Right lobe of liver (tissue), 6 donors: Measurements from ENCODE around the gene TEX10. TPM values are rescaled to one million over a fixed set of nuclear protein-coding genes. Genes with fewer than 3 reads are reported as not detected.

ENCODE experiments used
- ATAC-seq, 4 donors: fragments of 200-7000 bp; cut with Tn5 transposase; one replicate each; pipeline ENCODE4 v1.9.1; 2020; ENCODE audit warnings: mild to moderate bottlenecking in 4 of 4, moderate library complexity in 4 of 4
- DNase-seq, 3 donors: peaks; one replicate each; pipeline ENCODE4 v3.0.0-alpha.2; 2020
- H3K27ac ChIP-seq, 3 donors: fragments of 200-600 bp; one replicate each; pipeline ENCODE4 v1.8.0; 2022
- H3K27me3 ChIP-seq, 2 donors: fragments of 200-600 bp; one replicate each; pipeline ENCODE4 v1.8.0; 2022
- H3K36me3 ChIP-seq, 4 donors: fragments of 200-600 bp; sonication (generic) in 1 of 4; one replicate each; pipeline versions ENCODE4 v1.5.1 to v1.8.0; 2017 to 2022; ENCODE audit warnings: control low read depth in 1 of 4
- H3K4me1 ChIP-seq, 4 donors: fragments of 200-600 bp; sonication (generic) in 1 of 4; one replicate each; pipeline versions ENCODE4 v1.5.1 to v1.8.0; 2017 to 2022; ENCODE audit warnings: control low read depth in 1 of 4
- H3K4me3 ChIP-seq, 3 donors: fragments of 200-600 bp; one replicate each; pipeline ENCODE4 v1.8.0; 2022
- H3K9me3 ChIP-seq, 4 donors: fragments of 200-600 bp; sonication (generic) in 1 of 4; one replicate each; pipeline versions ENCODE4 v1.5.1 to v1.8.0; 2017 to 2022; ENCODE audit warnings: control low read depth in 1 of 4
- POLR2A ChIP-seq: fragments of 450-650 bp; IDR thresholded peaks from one replicate; pipeline ENCODE4 v1.6.1; 2017; ENCODE audit warnings: antibody characterized with exemption, mild to moderate bottlenecking
- WGBS: methylation state at CpG from one replicate; pipeline ENCODE4 v1.1.6; 2018; ENCODE audit warnings: low coverage, low lambda C conversion rate; ENCODE audit not compliant: insufficient coverage; ENCODE audit errors: missing lambda C conversion rate; 5-methylcytosine and 5-hydroxymethylcytosine counted together
- intact Hi-C, 2 donors: fragments of 100-400 bp; cut with DNase I; formaldehyde crosslinking; loops; one replicate each; pipeline versions ENCODE4 v1.11.2 to v1.14.1; 2022
- total RNA-seq, 6 experiments: library from RNA; depleted of rRNA in 2 of 6; stranded (reverse); fragments of >200 nt in 2 of 6; fragmentation: NEBNext Ultra II Directional in 3 of 6; extraction: Animal tissue kit (Norgen Biotek cat#: 25700) in 3 of 6; gene quantifications; one replicate each; pipeline versions ENCODE4 v1.1.0 to v1.2.4, GENCODE V29; 2016 to 2023
- TF ChIP-seq, protein P1 (sequence below), 4 donors: fragments of 200-600 bp in 3 of 4; fragments of 450-650 bp in 1 of 4; IDR thresholded peaks; one replicate each; pipeline versions ENCODE4 v1.5.1 to v1.8.0; 2016 to 2022; ENCODE audit warnings: antibody characterized with exemption in 4 of 4, mild to moderate bottlenecking in 2 of 4
- donor health status: DM: no; HTN: yes; CAD: no.
- donor health status: DM: no; HTN: no; CAD: no.
- donor health status: DM: no; HTN: no; CAD: no.
- donor health status: DM: no; HTN: yes; CAD: no.
- donor health status: DM: no; HTN: yes; CAD: no.

Gene TEX10
- total RNA-seq, 6 experiments from 2014 or later, result 2.5 to 6.4 (median 5.0) TPM

DNA sequence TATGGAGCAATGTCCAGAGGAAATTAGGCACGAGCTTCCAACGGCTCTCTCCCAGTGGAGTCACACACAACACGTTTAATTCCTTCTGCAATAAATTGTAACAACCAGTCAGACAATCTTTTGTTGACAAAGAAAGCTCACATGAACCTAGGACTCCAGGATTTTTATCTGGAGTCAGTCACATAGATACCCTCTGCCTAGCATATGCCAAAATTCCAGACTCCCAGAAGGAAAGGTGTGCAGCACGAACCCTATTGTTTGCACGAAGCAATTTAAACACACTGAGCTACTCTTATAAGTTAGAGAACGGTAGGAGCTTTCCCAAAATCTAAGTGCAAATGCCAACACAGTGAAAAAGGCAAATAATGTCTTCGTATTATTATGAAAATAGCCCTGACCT is 67.1 kb downstream of the TEX10 start:
- H3K4me1 ChIP-seq, result no peaks in the 10 kb centered on the region
- DNase-seq, result no peak
- ATAC-seq, result no peak
- H3K36me3 ChIP-seq, result peaks cover 0 to 12% (median 2%) of the 10 kb centered on the region in 4 donors
- TF ChIP-seq, protein P1, sequence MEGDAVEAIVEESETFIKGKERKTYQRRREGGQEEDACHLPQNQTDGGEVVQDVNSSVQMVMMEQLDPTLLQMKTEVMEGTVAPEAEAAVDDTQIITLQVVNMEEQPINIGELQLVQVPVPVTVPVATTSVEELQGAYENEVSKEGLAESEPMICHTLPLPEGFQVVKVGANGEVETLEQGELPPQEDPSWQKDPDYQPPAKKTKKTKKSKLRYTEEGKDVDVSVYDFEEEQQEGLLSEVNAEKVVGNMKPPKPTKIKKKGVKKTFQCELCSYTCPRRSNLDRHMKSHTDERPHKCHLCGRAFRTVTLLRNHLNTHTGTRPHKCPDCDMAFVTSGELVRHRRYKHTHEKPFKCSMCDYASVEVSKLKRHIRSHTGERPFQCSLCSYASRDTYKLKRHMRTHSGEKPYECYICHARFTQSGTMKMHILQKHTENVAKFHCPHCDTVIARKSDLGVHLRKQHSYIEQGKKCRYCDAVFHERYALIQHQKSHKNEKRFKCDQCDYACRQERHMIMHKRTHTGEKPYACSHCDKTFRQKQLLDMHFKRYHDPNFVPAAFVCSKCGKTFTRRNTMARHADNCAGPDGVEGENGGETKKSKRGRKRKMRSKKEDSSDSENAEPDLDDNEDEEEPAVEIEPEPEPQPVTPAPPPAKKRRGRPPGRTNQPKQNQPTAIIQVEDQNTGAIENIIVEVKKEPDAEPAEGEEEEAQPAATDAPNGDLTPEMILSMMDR (IDR thresholded peaks at IDR 0.05), result no peak
- no peak for TF ChIP-seq POLR2A
- WGBS, result 89% methylated on average over 7 of the region's 7 CpGs
- no peaks in the 10 kb centered on the region for H3K27me3 ChIP-seq
- H3K27ac ChIP-seq, result no peak overlapping the region
- no peaks in the 10 kb centered on the region for H3K9me3 ChIP-seq
- intact Hi-C loops, result no loop called here
- H3K4me3 ChIP-seq, result no peak overlapping the region

DNA sequence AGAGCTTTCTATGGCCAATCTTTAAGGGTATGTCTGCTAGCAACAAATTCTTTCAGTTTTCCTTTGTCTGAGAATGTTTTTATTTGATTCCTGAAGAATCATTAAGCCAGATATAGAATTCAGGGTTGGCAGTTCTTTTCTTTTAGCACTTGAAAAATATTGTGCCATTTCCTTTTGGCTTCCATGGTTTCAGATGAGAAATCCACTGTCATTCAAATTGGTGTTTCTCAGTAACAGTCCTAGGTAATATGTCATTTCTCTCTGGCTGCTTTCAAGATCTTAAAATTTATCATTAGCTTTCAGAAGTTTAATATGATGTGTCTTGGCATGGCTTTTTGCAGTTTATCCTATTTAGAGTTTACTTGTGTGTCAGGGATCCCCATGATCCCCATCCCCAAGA is 67.7 kb downstream of the TEX10 start:
- no peak overlapping the region for H3K27ac ChIP-seq
- H3K36me3 ChIP-seq, result peaks cover 0 to 12% (median 2%) of the 10 kb centered on the region in 4 donors
- DNase-seq, result no peak
- no peaks in the 10 kb centered on the region for H3K4me1 ChIP-seq
- H3K9me3 ChIP-seq, result no peaks in the 10 kb centered on the region
- H3K4me3 ChIP-seq, result no peak overlapping the region
- no peaks in the 10 kb centered on the region for H3K27me3 ChIP-seq
- ATAC-seq, result no peak
- intact Hi-C loops, result no loop called here
- TF ChIP-seq, protein P1 (IDR thresholded peaks at IDR 0.05), result no peak

DNA sequence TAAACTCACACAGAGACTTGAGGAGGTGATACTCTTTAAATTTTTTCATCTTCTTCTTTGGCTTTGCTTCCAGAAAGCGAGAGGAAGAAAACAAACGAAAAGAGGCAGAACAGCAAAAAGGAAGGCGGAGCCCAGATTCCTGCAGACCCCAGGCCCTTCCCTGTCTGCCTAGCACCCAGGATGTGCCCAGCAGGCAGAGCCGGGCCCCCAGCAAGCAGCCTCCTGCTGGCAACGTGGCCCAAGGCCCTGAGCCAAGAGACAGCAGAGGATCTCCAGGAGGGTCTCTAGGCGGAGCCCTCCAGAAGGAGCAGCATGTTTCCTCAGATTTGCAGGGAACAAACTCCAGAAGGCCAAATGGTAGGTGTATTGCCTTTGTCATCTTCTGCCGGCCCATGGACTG is 68.5 kb downstream of the TEX10 start:
- no peak for TF ChIP-seq POLR2A
- TF ChIP-seq, protein P1 (IDR thresholded peaks at IDR 0.05), result no peak
- no peaks in the 10 kb centered on the region for H3K9me3 ChIP-seq
- H3K4me1 ChIP-seq, result no peaks in the 10 kb centered on the region
- H3K27ac ChIP-seq, result no peak overlapping the region
- WGBS, result 89% methylated on average over 4 of the region's 7 CpGs
- ATAC-seq (no peak), DNase-seq (no peak)
- no peak overlapping the region for H3K4me3 ChIP-seq
- peaks cover 0 to 12% (median 2%) of the 10 kb centered on the region in 4 donors for H3K36me3 ChIP-seq
- intact Hi-C loops, result no loop called here
- H3K27me3 ChIP-seq, result no peaks in the 10 kb centered on the region

DNA sequence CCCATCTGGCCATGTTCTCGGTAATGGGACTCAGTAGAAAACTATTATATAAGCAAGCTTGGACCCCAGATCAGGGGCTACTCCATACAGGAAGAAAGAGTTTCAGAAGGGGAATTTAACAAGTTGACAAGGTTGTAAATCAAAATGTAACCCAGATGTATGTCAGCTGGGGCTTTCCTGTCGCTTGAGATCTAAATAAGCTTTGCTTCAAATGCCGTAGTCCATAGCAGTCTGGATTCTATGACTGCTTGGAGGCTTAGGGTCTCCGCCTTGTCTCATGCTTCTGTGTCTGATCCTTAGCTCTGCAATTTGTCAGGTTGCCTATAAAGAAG is 70.4 kb downstream of the TEX10 start:
- Histone ChIP-seq H3K9me3 (no peaks in the 10 kb centered on the region), H3K36me3 (peaks cover 0 to 12% (median under 1%) of the 10 kb centered on the region in 4 donors), H3K4me3 (no peak overlapping the region), H3K27ac (no peak overlapping the region), H3K4me1 (no peaks in the 10 kb centered on the region), H3K27me3 (no peaks in the 10 kb centered on the region)
- TF ChIP-seq, protein P1 (IDR thresholded peaks at IDR 0.05), result no peak
- no peak for TF ChIP-seq POLR2A
- DNase-seq, result no peak
- whole genome bisulfite sequencing, result 90% methylated on average over 2 of the region's 4 CpGs
- intact Hi-C loops, result no loop called here
- no peak for ATAC-seq

DNA sequence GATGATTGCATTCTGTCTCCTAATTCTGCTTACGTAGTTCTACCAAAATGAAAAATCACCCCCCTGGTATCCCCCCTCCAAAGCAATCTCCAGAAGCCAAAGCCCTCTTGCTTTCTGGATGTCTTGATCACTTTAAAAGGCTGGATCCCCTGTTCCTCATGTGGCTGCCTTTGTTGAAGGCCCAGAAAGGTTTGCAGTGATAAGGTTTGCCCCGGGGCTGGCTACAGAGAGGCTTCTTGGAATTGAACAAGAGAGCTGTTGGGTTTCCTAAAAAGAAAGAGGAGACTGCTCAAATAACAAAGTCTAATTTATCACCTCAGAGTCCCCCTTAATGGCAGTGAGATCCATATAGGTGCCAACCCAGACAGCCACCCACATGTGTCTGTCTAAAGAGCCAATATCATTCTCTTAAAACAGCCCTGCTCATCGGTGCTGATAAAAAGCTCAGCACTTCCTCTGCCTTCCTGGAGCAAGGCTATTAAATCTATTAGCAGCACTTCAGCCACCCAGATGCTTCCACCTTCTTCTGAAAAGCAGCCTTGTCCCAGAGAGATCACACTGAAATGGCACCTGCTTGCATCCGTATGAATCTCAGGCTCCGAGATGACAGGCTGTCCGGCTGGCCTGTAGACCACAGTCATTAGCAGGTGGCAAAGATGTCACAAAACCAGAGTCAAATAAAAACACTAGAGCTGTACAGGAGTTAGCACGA is 70.9 kb downstream of the TEX10 start:
- no peaks in the 10 kb centered on the region for H3K4me1 ChIP-seq
- ATAC-seq (no peak), DNase-seq (no peak)
- no peak overlapping the region for H3K27ac ChIP-seq
- H3K27me3 ChIP-seq, result no peaks in the 10 kb centered on the region
- H3K4me3 ChIP-seq, result no peak overlapping the region
- intact Hi-C loops, result no loop called here
- peaks cover 0 to 12% (median 0%) of the 10 kb centered on the region in 4 donors for H3K36me3 ChIP-seq
- no peaks in the 10 kb centered on the region for H3K9me3 ChIP-seq
- 95% methylated on average over 4 of the region's 7 CpGs for WGBS
- TF ChIP-seq, protein P1 (IDR thresholded peaks at IDR 0.05), result no peak
- no peak for TF ChIP-seq POLR2A
